ENCODE measurements around the gene MED29. TPM values are rescaled to one million over a fixed set of nuclear protein-coding genes. Genes with fewer than 3 reads are reported as not detected.
A peak's percentile ranks its signal among the peaks of the same experiment; 100 is the strongest.

MED29 gene
- total and polyA plus RNA-seq, 2 of the 13 experiments (the other 11 are each of a cell fraction or from before 2014, with no cell fraction given) = 14.0 to 19.7 TPM

- no peak for TF ChIP-seq FOXO4 (CRISPR knock-in tag; conservative IDR thresholded peaks at IDR 0.05)
- TF ChIP-seq GATAD2A (CRISPR knock-in tag; IDR thresholded peaks at IDR 0.05) = peak; percentile 31; the same call in 1 of the 2 replicates
- TF ChIP-seq ZNF569 (CRISPR knock-in tag; IDR thresholded peaks at IDR 0.05; ENCODE audit: borderline replicate concordance) = no peak
- TF ChIP-seq ZNF431 (CRISPR knock-in tag; IDR thresholded peaks at IDR 0.05; ENCODE audit: borderline replicate concordance, low read depth) = 0 out of 2 replicates have a peak, but pooled peaks have one; percentile 29
- TF ChIP-seq RFX3 (CRISPR knock-in tag; IDR thresholded peaks at IDR 0.05) = no peak
- TF ChIP-seq SSRP1 (CRISPR knock-in tag; IDR thresholded peaks at IDR 0.05) = no peak
- TF ChIP-seq ZNF773 (CRISPR knock-in tag; IDR thresholded peaks at IDR 0.05; ENCODE audit: borderline replicate concordance) = no peak
- TF ChIP-seq ZEB1 (IDR thresholded peaks at IDR 0.05; ENCODE audit: insufficient replicate concordance, low read depth) = peak; percentile 100
- TF ChIP-seq ZNF256 (CRISPR knock-in tag; conservative IDR thresholded peaks at IDR 0.05) = no peak
- TF ChIP-seq ZNF501 (CRISPR knock-in tag; IDR thresholded peaks at IDR 0.05) = peak; percentile 36; the same call in 1 of the 2 replicates
- 0 out of 2 replicates have a peak, but pooled peaks have one; percentile 44 for TF ChIP-seq ZNF619 (CRISPR knock-in tag; IDR thresholded peaks at IDR 0.05)
- no peak; the same call in 1 of the 2 replicates for TF ChIP-seq ZNF232 (CRISPR knock-in tag; IDR thresholded peaks at IDR 0.05; ENCODE audit: borderline replicate concordance)
- no peak for TF ChIP-seq JUN (CRISPR knock-in tag; IDR thresholded peaks at IDR 0.05)
- TF ChIP-seq IRF1 (CRISPR knock-in tag; IDR thresholded peaks at IDR 0.05; ENCODE audit: low read depth) = no peak
- no peak for TF ChIP-seq ZNF496 (CRISPR knock-in tag; IDR thresholded peaks at IDR 0.05; ENCODE audit: insufficient replicate concordance)
- TF ChIP-seq TARDBP (CRISPR knock-in tag; IDR thresholded peaks at IDR 0.05) = peak; percentile 49; the same call in 1 of the 2 replicates
- TF ChIP-seq PBX3 (CRISPR knock-in tag; IDR thresholded peaks at IDR 0.05; ENCODE audit: borderline replicate concordance) = no peak
- TF ChIP-seq HNRNPUL1 (IDR thresholded peaks at IDR 0.05; ENCODE audit: low read depth, low read length) = no peak
- 0 out of 2 replicates have a peak, but pooled peaks have one; percentile 48 for TF ChIP-seq ZNF572 (CRISPR knock-in tag; IDR thresholded peaks at IDR 0.05)
- no peak for TF ChIP-seq ARNT (IDR thresholded peaks at IDR 0.05)
- TF ChIP-seq NONO (IDR thresholded peaks at IDR 0.05) = no peak
- TF ChIP-seq NONO (CRISPR knock-in tag; conservative IDR thresholded peaks at IDR 0.05) = peak; percentile 44; the same call in 1 of the 2 replicates
- TF ChIP-seq NFYB (CRISPR knock-in tag; IDR thresholded peaks at IDR 0.05) = no peak
- no peak for TF ChIP-seq NR0B2 (CRISPR knock-in tag; IDR thresholded peaks at IDR 0.05)
- TF ChIP-seq TSC22D2 (CRISPR knock-in tag; IDR thresholded peaks at IDR 0.05; ENCODE audit: borderline replicate concordance) = peak; percentile 15; the same call in 1 of the 2 replicates
- no peak for TF ChIP-seq SMARCE1 (IDR thresholded peaks at IDR 0.05; ENCODE audit: borderline replicate concordance)
Measured at GRCh38 chr19:39409208-39410016, 18.2 kb downstream of the MED29 start (continued).

Data from HepG2 (cell line).